ENCODE results near the gene ARL5C.

The ARL5C gene

DNA sequence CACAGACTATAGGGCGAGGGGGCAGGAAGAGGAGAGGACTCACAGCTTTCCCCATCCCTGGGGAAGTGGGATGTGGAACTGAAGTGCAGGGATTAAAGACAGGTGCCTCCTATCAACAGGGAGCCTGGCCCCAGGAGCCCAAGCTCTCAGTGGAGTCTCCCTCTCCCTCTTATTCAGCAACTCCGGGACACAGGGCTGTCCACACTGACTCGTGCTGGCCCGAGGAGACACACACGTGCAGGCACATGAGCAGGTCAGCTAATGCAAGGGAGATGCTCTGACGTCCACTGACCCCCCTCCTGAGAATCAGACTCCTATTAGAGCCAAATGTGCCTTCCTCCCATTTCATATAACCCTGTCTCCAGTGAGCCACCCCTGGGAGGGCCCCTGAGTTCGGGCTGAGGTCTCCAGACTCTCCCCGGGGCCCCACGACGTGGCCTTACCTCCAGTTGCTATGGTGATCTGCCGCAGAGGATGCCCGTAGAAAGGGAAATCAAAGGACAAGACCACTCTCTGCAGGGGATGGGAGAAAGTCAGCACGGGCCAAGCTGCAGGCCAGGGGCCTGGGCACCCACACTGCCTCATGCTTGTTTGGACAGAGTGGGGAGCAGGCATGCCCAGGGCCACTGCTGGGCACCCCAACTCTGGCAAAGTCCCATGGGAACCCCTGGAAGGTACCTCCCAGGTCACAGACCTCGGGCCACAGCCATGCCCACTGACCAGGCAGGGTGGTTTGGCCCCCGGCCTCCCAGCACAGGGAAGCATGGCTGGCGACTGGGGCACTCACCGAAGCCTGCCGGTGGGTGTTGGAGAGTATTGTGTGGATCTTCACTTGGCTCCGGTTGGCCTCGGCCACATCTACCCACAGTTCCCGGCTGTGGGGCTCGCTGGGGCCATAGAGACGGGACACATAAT lies 57.2 kb downstream of the ARL5C start:
- no peaks in the 10 kb centered on the region for H3K36me3 ChIP-seq (ENCODE audit: control insufficient read depth, low read length)
- TF ChIP-seq, protein P1, sequence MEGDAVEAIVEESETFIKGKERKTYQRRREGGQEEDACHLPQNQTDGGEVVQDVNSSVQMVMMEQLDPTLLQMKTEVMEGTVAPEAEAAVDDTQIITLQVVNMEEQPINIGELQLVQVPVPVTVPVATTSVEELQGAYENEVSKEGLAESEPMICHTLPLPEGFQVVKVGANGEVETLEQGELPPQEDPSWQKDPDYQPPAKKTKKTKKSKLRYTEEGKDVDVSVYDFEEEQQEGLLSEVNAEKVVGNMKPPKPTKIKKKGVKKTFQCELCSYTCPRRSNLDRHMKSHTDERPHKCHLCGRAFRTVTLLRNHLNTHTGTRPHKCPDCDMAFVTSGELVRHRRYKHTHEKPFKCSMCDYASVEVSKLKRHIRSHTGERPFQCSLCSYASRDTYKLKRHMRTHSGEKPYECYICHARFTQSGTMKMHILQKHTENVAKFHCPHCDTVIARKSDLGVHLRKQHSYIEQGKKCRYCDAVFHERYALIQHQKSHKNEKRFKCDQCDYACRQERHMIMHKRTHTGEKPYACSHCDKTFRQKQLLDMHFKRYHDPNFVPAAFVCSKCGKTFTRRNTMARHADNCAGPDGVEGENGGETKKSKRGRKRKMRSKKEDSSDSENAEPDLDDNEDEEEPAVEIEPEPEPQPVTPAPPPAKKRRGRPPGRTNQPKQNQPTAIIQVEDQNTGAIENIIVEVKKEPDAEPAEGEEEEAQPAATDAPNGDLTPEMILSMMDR (IDR thresholded peaks at IDR 0.05; ENCODE audit: low read depth, low read length, poor library complexity, severe bottlenecking), result no peak
- no peak for TF ChIP-seq EZH2phosphoT487 (IDR thresholded peaks at IDR 0.05; ENCODE audit: borderline replicate concordance, low read length)
- no peaks in the 10 kb centered on the region for H3K9me2 ChIP-seq (replicated peaks; ENCODE audit: control insufficient read depth, low read length)
- H3K4me1 ChIP-seq (ENCODE audit: control insufficient read depth, low read length), result peaks cover 5% of the 10 kb centered on the region; the same call in 1 of the 2 replicates
- no peak overlapping the region for H3K4me2 ChIP-seq (ENCODE audit: low read length)
- H3K9me3 ChIP-seq (ENCODE audit: control insufficient read depth, insufficient read depth, low read length), result no peaks in the 10 kb centered on the region
- no peaks in the 10 kb centered on the region for H3F3A ChIP-seq (ENCODE audit: control insufficient read depth, insufficient read depth)
- H3K27ac ChIP-seq (ENCODE audit: low read depth, low read length), result no peak overlapping the region
- H3K79me2 ChIP-seq (ENCODE audit: control insufficient read depth, low read length), result no peaks in the 10 kb centered on the region
- H3K27me3 ChIP-seq (ENCODE audit: control insufficient read depth, low read length), result peaks cover 18% of the 10 kb centered on the region
- no peaks in the 10 kb centered on the region for H4K20me1 ChIP-seq (ENCODE audit: control insufficient read depth, insufficient read depth, low read depth, low read length)
- H3K4me3 ChIP-seq (ENCODE audit: low read length), result no peak overlapping the region

DNA sequence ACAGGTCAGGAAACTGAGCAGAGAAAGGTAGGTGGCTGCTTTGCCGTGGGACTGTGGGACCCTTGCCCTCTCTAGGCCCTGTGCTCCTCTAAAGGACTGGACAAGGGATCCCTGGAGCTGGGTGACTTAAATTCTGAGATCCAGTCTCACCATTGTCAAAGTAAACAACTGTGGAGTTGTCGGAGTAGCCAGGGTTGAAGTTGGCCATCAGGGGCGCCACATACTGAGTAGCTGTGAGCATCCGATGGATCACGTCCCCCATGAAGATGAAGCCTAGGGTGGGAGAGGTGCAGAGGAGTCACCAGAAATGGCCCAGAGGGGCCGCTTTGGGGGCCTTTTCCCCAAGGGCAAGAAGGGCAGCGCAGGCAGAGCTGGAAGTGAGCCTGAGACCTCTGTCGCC lies 58.0 kb downstream of the ARL5C start:
- H4K20me1 ChIP-seq (ENCODE audit: control insufficient read depth, insufficient read depth, low read depth, low read length), result no peaks in the 10 kb centered on the region
- no peaks in the 10 kb centered on the region for H3K9me2 ChIP-seq (replicated peaks; ENCODE audit: control insufficient read depth, low read length)
- peaks cover 5% of the 10 kb centered on the region; the same call in 1 of the 2 replicates for H3K4me1 ChIP-seq (ENCODE audit: control insufficient read depth, low read length)
- H3F3A ChIP-seq (ENCODE audit: control insufficient read depth, insufficient read depth), result no peaks in the 10 kb centered on the region
- no peak overlapping the region for H3K27ac ChIP-seq (ENCODE audit: low read depth, low read length)
- H3K79me2 ChIP-seq (ENCODE audit: control insufficient read depth, low read length), result no peaks in the 10 kb centered on the region
- H3K9me3 ChIP-seq (ENCODE audit: control insufficient read depth, insufficient read depth, low read length), result no peaks in the 10 kb centered on the region
- no peak overlapping the region for H3K4me3 ChIP-seq (ENCODE audit: low read length)
- H3K36me3 ChIP-seq (ENCODE audit: control insufficient read depth, low read length), result no peaks in the 10 kb centered on the region
- TF ChIP-seq, protein P1 (IDR thresholded peaks at IDR 0.05; ENCODE audit: low read depth, low read length, poor library complexity, severe bottlenecking), result peak; percentile 56
- no peak for TF ChIP-seq EZH2phosphoT487 (IDR thresholded peaks at IDR 0.05; ENCODE audit: borderline replicate concordance, low read length)
- H3K4me2 ChIP-seq (ENCODE audit: low read length), result no peak overlapping the region
- H3K27me3 ChIP-seq (ENCODE audit: control insufficient read depth, low read length), result peaks cover 18% of the 10 kb centered on the region

DNA sequence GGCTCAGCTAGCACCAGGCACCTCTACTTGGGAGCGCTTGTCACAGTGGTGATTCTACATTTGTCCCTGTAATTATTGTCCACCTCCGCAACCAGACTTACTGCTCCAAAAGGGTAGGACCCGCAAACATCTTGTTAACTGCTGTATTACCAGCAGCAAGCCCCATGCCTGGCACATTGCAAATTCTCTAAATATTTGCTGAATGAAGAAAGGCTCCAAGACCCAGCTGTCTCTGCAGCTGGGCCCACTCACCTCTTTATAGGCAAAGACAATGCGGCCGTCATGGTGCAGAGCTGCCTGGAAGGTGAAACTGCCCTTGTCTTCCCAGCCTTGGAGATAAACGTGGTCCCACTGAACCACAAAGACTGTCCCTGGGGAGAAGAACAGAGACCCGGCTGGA lies 58.8 kb downstream of the ARL5C start:
- Histone ChIP-seq H3K79me2 (ENCODE audit: control insufficient read depth, low read length) (no peaks in the 10 kb centered on the region), H3F3A (ENCODE audit: control insufficient read depth, insufficient read depth) (no peaks in the 10 kb centered on the region), H4K20me1 (ENCODE audit: control insufficient read depth, insufficient read depth, low read depth, low read length) (no peaks in the 10 kb centered on the region), H3K4me2 (ENCODE audit: low read length) (no peak overlapping the region), H3K36me3 (ENCODE audit: control insufficient read depth, low read length) (no peaks in the 10 kb centered on the region), H3K9me2 (replicated peaks; ENCODE audit: control insufficient read depth, low read length) (no peaks in the 10 kb centered on the region), H3K9me3 (ENCODE audit: control insufficient read depth, insufficient read depth, low read length) (no peaks in the 10 kb centered on the region), H3K4me1 (ENCODE audit: control insufficient read depth, low read length) (peaks cover 12% of the 10 kb centered on the region), H3K27me3 (ENCODE audit: control insufficient read depth, low read length) (peaks cover 18% of the 10 kb centered on the region), H3K27ac (ENCODE audit: low read depth, low read length) (no peak overlapping the region), H3K4me3 (ENCODE audit: low read length) (no peak overlapping the region)
- TF ChIP-seq, protein P1 (IDR thresholded peaks at IDR 0.05; ENCODE audit: low read depth, low read length, poor library complexity, severe bottlenecking), result no peak
- TF ChIP-seq EZH2phosphoT487 (IDR thresholded peaks at IDR 0.05; ENCODE audit: borderline replicate concordance, low read length), result no peak

Data from DOHH2 (cell line).